MV-4-11 (cell line): Measurements from ENCODE around the gene VSX2.

Experiments used
- DNase-seq: peaks from one replicate; lab custom pipeline; 2025; lab: John Stamatoyannopoulos, UW

VSX2 gene

GRCh38 chr14:74221741-74222140, 17.5 kb upstream of the VSX2 start:
- no peak for DNase-seq

GRCh38 chr14:74223016-74223415, 16.2 kb upstream of the VSX2 start:
- DNase-seq, result no peak

DNA sequence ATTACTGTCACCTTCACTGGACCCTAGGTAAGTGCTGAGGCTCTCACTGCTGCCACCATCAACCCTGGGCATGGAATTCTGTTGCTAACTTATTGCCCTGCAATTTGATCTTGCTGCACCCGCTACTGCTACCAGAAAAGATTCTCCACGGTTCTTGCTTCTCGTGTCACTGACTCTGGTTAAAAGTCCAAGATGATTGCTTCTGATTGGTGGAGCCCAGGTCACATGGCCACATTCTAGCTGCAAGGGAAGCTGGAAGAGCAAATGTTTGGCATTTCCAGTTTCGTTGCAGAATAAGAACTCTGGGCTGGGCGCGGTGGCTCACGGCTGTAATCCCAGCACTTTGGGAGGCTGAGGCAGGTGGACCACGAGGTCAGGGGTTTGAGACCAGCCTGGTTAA, 7.5 kb upstream of the VSX2 start:
- no peak for DNase-seq

DNA sequence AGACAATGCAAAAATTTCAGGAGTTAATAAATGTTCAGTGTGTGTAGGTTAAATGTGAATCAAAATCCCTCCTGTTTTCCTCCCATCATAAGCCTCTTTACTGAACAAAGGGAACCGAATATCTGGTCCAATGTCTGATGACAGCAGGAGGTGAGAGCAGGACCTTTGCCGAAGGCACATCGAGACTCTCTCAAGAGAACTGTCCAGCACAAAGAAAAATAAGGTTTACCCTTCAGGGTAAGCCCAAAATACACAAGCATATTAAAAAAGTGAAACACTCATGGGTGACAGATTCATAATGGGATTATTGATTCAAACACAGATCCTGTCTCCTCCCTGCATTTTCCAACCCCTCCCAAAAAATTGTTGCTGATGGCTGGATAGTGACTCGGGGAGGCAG, 4.2 kb upstream of the VSX2 start:
- DNase-seq, result no peak

DNA sequence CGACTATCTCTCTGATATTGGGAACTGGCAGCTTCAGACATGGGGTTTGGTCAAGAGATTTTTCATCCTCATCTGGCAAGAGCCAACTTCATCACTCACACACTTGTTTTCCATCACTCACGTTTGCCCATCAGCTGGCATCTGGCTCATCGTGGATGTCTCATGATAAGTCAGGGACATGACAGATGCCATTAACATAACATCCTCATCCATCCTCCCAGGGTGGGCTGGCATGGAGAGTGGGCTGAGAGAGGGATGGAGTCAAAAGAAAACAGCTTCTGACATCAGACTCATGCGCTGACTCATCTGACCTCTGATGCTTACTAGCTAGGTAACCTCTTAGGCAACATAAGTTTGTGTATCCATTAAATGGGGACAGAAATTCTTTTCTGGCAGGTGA, 1.8 kb upstream of the VSX2 start:
- no peak for DNase-seq

- DNase-seq, result no peak
These were observed 872 bp downstream of the VSX2 start for GRCh38 chr14:74239848-74240793.

- DNase-seq, result no peak
These were observed 1.8 kb downstream of the VSX2 start for GRCh38 chr14:74240794-74241651.

DNA sequence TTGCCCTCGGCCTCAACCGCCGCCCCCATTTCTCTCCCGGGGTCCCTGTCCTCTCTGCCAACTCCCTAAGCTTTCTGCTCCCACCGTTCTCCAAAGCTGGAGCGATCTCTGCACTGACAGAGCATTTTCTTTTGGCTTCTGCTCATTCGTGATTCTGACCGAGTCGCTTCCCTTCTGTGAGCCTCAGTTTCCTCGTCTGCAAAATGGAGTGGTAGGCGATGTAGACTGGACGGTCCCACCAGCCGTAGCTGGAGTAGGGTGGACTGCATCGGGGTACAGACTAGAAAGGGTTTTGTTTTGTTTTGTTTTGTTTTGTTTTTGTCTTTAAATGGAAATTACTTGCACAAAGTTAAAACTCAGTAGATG, 2.4 kb downstream of the VSX2 start:
- DNase-seq, result no peak

- no peak for DNase-seq
These were observed 3.0 kb downstream of the VSX2 start for GRCh38 chr14:74242021-74242779.

DNA sequence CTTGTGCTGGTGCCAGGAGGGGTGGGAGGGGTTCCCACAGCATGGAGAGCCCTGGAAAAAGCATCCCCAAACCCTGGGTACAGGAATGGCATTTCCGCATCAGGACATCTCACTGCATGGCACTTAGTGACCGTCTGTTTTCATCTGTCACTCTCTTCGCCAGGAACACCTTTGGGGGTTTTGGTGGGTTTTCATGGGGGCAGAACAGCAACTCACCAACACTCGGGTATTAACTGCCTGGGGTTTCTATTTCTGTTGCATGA, 3.5 kb downstream of the VSX2 start:
- DNase-seq, result no peak

- DNase-seq, result no peak
These were observed 3.8 kb downstream of the VSX2 start for GRCh38 chr14:74243051-74243450.

GRCh38 chr14:74244115-74244514, 4.9 kb downstream of the VSX2 start:
- no peak for DNase-seq

DNA sequence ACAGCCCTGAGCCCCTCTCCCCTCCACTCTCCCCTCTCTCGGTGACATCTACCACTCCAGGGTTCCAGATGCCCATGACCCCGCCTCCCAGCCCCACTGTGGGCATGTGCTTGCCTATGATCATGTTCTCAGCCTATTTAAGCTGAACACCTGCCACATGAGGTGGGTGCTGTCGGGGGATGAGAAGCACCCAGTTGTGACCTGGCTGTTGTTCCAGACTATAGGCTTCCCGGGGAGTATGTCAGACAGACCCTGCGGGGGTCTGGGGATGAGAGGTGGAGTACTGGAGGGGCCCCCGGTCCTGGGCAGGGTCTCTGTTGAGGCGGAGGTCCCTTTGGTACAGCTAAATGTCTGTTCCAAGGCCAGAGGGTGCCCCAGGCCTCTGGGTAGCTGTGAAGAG, 6.0 kb downstream of the VSX2 start:
- no peak for DNase-seq

DNA sequence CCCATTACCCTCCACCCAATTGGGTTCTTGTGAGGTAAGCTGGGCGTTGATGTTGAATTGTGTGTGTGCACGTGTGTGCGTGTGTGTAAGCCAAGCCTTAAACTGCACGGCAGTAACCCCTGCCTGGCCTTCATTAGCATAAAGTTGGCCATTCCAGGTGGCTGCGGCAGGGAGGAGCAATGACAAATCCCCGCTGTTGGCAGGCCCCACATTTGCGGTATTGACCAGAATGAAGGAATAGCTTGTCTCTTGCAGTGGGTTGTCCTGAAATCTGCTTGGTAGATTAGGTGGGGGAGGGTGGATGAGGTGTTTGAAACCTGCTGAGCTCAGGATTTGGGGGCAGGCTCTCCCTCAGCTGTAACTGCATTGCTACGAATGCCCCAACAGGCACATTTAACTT, 7.3 kb downstream of the VSX2 start:
- no peak for DNase-seq

- no peak for DNase-seq
These were observed 8.8 kb downstream of the VSX2 start for GRCh38 chr14:74248017-74248416.

- no peak for DNase-seq
These were observed 10.5 kb downstream of the VSX2 start for GRCh38 chr14:74249433-74250375.

DNA sequence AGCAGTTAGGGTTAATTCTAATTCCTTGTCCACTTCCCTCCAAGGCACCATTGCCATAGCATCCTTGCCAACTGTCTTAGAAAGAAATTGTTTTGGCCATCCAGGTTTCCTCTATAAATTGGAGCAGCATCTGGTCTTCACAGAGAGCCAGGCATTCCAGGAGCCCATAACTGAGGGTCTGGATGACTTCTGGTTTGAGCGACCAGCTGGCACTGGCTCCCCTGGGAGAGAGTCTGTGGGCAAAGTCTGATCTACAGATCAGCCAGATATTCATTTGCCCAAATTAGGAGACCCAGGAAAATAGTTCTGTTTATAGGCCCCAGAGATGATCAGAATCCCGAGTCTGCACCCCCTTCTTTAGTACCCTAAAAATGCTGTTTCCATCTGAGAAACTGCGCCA, 16.0 kb downstream of the VSX2 start:
- DNase-seq, result no peak

- DNase-seq, result no peak
These were observed 18.1 kb downstream of the VSX2 start for GRCh38 chr14:74257078-74257940.

GRCh38 chr14:74257941-74258763, 18.9 kb downstream of the VSX2 start:
- DNase-seq, result no peak

DNA sequence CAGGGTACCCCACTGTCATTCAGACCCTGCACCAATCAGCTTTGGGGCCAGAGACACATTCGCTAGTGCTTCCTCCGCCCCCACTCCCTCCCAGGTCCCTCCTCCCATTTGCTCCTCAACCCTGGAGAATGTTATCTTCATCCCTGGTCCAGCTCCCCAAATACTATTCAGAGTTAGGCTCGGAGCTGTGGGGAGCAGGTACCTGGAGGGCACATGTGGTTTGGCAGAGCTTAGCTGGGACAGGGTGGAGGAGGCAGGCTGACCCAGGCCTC, 19.5 kb downstream of the VSX2 start:
- no peak for DNase-seq
